Measurements from ENCODE around the gene CYGB. TPM values are rescaled to one million over a fixed set of nuclear protein-coding genes. Genes with fewer than 3 reads are reported as not detected.

Gene CYGB
- total and polyA plus RNA-seq, 4 donors: 0.83 to 7.8 (median 1.4) TPM

GRCh38 chr17:76491271-76492122 is 46.0 kb downstream of the CYGB start:
- WGBS: 78% methylated on average over 17 of the region's 17 CpGs
- Histone ChIP-seq H3K4me3 (ENCODE audit: low read depth in 1 of 3, low read length in 3 of 3) (no peak overlapping the region), H3K27me3 (ENCODE audit: control insufficient read depth in 4 of 4, insufficient read depth in 4 of 4, low read length in 3 of 4) (no peaks in the 10 kb centered on the region), H3K27ac (ENCODE audit: low read depth in 1 of 2, low read length in 2 of 2) (peak overlapping the region; percentile 65 to 78), H3K4me1 (ENCODE audit: control insufficient read depth in 4 of 4, insufficient read depth in 4 of 4, low read length in 3 of 4) (peaks cover 0 to 13% (median under 1%) of the 10 kb centered on the region in 4 donors), H3K36me3 (ENCODE audit: control insufficient read depth in 4 of 4, insufficient read depth in 3 of 4, low read depth in 1 of 4, low read length in 3 of 4) (no peaks in the 10 kb centered on the region), H3K9me3 (ENCODE audit: control insufficient read depth in 4 of 4, low read length in 3 of 4) (no peaks in the 10 kb centered on the region), H3K9ac (ENCODE audit: low read depth in 1 of 2, low read length in 2 of 2) (no peak overlapping the region)
- DNase-seq (ENCODE audit: low spot score): no peak
- no peak for TF ChIP-seq YY1 (IDR thresholded peaks at IDR 0.05)
- TF ChIP-seq, protein P1, sequence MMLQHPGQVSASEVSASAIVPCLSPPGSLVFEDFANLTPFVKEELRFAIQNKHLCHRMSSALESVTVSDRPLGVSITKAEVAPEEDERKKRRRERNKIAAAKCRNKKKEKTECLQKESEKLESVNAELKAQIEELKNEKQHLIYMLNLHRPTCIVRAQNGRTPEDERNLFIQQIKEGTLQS (IDR thresholded peaks at IDR 0.05): no peak
- no peak for TF ChIP-seq TAF1 (conservative IDR thresholded peaks at IDR 0.05)
- TF ChIP-seq EGR1 (IDR thresholded peaks at IDR 0.05; ENCODE audit: low read depth in 2 of 2): no peak
- no peak for TF ChIP-seq RXRA (IDR thresholded peaks at IDR 0.05)
- TF ChIP-seq, protein P2, sequence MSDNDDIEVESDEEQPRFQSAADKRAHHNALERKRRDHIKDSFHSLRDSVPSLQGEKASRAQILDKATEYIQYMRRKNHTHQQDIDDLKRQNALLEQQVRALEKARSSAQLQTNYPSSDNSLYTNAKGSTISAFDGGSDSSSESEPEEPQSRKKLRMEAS (IDR thresholded peaks at IDR 0.05): no peak
- no peak for TF ChIP-seq REST (IDR thresholded peaks at IDR 0.05)

DNA sequence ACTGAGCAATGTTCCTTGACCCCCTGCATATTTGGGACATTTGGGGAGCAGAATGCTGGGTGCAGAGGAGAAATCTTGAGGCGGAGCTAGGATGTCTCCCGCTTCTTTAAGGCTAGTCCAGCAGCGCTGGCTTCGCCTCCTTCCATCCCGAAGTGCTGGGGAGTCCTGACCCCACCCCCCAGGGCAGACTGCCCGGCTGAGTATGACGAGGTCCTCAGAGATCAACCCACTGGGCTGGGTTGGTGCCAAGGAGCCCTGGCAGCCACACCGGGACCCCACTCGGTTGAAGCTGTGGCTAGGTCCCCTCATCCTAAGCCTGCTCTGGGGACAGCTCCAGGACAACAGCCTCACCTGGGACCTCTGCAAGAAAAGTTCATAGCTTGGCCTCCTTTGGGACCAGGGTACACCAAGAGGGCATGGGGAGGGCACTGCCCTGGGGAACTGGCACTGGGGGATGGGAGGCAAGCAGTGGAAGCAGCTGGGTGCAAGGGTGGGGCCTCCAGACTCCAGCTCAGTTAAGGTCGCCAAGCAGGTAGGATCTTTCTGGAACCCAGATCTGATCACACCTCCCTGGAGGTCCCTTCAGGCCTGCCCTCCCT is 47.3 kb downstream of the CYGB start:
- 86% methylated on average over 10 of the region's 10 CpGs for WGBS
- no peak for DNase-seq (ENCODE audit: low spot score)
- Histone ChIP-seq H3K27ac (ENCODE audit: low read depth in 1 of 2, low read length in 2 of 2) (no peak overlapping the region), H3K9me3 (ENCODE audit: control insufficient read depth in 4 of 4, low read length in 3 of 4) (no peaks in the 10 kb centered on the region), H3K4me1 (ENCODE audit: control insufficient read depth in 4 of 4, insufficient read depth in 4 of 4, low read length in 3 of 4) (peaks cover 0 to 13% (median under 1%) of the 10 kb centered on the region in 4 donors), H3K9ac (ENCODE audit: low read depth in 1 of 2, low read length in 2 of 2) (no peak overlapping the region), H3K4me3 (ENCODE audit: low read depth in 1 of 3, low read length in 3 of 3) (no peak overlapping the region), H3K27me3 (ENCODE audit: control insufficient read depth in 4 of 4, insufficient read depth in 4 of 4, low read length in 3 of 4) (no peaks in the 10 kb centered on the region), H3K36me3 (ENCODE audit: control insufficient read depth in 4 of 4, insufficient read depth in 3 of 4, low read depth in 1 of 4, low read length in 3 of 4) (no peaks in the 10 kb centered on the region)
- TF ChIP-seq CTCF (IDR thresholded peaks at IDR 0.05; ENCODE audit: low read depth, low read length, missing input control) (no peak), NR2F2 (IDR thresholded peaks at IDR 0.05) (no peak), YY1 (IDR thresholded peaks at IDR 0.05) (no peak), RXRA (IDR thresholded peaks at IDR 0.05) (no peak), RAD21 (IDR thresholded peaks at IDR 0.05) (no peak), ZBTB33 (IDR thresholded peaks at IDR 0.05) (no peak), FOXA1 (IDR thresholded peaks at IDR 0.05) (no peak)
